ENCODE data around the gene BCL2L14. TPM values are rescaled to one million over a fixed set of nuclear protein-coding genes. Genes with fewer than 3 reads are reported as not detected.
A peak's percentile ranks its signal among the peaks of the same experiment; 100 is the strongest.

Gene BCL2L14, protein sequence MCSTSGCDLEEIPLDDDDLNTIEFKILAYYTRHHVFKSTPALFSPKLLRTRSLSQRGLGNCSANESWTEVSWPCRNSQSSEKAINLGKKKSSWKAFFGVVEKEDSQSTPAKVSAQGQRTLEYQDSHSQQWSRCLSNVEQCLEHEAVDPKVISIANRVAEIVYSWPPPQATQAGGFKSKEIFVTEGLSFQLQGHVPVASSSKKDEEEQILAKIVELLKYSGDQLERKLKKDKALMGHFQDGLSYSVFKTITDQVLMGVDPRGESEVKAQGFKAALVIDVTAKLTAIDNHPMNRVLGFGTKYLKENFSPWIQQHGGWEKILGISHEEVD
- total RNA-seq (ENCODE audit: low replicate concordance), result not detected in 2 replicates

DNA sequence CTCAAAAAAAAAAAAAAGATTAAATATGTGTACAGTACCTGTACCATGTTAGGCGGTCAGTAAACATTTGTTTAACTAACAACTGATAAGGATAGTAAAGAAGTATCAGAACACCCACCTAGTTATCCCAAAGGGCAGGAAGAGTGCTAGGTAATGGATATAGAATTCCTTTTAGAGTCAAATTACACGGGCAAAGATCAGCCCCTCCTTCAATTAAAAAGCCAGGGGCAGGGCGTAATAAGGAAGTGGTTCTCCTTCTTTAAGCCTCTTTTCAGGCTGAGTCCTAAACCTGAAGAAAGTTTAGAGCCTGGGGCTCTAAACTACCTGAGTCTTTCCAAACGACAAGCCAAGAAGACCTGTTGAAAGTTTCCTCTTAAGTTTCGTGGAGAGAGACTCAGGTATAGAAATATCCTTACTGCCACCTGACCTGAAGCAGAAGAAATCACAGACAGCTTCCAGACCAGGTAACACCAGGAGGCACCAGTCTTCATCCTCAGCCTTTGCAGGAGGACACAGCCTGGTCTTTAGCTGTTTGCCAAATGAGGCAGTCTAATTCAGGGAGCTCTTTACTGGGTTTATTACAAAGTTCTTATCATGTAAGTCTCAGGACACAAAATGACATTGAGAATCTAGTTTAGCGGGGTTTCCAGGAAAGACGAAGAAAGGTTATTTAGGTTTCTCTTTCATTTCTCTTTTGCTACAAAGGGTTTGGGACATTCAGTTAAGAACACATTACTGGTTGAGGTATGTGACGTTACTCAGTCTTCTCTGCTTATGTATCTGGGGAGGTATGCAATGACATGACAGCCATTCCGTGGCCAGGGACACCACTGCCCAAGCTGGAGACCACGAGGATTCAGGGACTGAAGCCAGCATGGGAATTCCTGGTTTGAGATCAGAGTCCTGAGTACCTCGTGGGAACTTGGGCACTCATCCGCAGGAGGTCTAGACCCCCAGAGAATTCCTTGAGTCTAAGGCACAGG lies at the start of gene BCL2L14:
BCL2L14 (plus strand) TSS at position 266 of the 983 bp plus-strand sequence. CDS start 8,367 bp downstream, outside the sequence.
- DNase-seq (ENCODE audit: low read depth), result no peak
- TF ChIP-seq, protein P1, sequence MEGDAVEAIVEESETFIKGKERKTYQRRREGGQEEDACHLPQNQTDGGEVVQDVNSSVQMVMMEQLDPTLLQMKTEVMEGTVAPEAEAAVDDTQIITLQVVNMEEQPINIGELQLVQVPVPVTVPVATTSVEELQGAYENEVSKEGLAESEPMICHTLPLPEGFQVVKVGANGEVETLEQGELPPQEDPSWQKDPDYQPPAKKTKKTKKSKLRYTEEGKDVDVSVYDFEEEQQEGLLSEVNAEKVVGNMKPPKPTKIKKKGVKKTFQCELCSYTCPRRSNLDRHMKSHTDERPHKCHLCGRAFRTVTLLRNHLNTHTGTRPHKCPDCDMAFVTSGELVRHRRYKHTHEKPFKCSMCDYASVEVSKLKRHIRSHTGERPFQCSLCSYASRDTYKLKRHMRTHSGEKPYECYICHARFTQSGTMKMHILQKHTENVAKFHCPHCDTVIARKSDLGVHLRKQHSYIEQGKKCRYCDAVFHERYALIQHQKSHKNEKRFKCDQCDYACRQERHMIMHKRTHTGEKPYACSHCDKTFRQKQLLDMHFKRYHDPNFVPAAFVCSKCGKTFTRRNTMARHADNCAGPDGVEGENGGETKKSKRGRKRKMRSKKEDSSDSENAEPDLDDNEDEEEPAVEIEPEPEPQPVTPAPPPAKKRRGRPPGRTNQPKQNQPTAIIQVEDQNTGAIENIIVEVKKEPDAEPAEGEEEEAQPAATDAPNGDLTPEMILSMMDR (IDR thresholded peaks at IDR 0.05; ENCODE audit: insufficient read depth, low read length), result peak; percentile 3
- H3K4me3 ChIP-seq (ENCODE audit: low read depth, low read length), result no peak within 1 kb of the TSS

DNA sequence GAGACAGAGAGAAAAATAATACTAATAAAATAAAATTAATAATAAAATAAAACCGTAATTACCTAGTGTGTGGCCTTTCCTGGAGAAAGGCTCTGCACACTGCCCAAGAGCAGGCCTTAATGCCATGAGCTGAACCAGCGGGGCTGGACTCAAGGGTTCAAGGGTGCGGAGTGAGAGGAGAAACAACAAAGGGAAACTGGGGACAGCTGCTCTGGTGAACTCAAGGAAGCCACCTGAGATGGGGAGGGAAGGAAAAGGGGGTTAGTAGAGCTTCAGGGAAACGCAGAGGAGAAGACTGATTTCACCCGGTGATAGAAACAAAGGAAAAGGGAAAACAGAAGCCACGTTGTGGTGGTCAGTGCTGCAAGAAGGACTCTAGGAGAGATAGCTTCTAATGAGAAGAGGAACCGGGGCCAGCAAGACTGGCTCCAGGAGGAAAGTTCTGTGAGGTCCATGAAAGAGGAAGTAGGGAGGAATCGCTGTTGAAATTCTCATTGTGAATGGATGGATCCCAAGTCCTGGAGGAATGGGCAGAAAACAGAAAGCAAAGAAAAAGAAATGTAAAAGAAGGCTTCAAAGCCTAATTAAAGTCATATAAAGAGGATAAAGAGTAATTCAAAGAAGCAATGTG lies 48.3 kb upstream of the BCL2L14 start:
- DNase-seq (ENCODE audit: low read depth), result no peak
- H3K4me3 ChIP-seq (ENCODE audit: low read depth, low read length), result no peak overlapping the region
- TF ChIP-seq, protein P1 (IDR thresholded peaks at IDR 0.05; ENCODE audit: insufficient read depth, low read length), result no peak

DNA sequence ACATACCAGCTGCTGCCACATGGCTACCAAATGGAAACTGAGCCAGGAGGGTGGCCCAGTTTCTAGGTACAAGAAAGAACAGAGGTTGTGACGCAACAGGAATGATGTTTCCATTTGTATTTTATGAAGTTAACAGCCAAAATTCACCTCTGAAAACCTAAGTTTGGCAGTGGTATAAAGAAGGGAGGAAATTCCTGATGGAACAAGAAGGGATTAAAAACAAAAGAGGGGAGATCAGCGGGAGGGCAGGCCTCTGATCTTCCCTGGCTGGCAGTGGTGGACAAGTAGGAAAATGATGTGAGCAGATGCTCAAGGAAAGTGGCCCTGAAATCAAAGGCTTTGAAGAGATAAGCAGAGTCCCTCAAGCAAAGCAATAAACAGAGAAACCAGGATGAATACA lies 47.3 kb upstream of the BCL2L14 start:
- DNase-seq (ENCODE audit: low read depth), result no peak
- TF ChIP-seq, protein P1 (IDR thresholded peaks at IDR 0.05; ENCODE audit: insufficient read depth, low read length), result no peak

DNA sequence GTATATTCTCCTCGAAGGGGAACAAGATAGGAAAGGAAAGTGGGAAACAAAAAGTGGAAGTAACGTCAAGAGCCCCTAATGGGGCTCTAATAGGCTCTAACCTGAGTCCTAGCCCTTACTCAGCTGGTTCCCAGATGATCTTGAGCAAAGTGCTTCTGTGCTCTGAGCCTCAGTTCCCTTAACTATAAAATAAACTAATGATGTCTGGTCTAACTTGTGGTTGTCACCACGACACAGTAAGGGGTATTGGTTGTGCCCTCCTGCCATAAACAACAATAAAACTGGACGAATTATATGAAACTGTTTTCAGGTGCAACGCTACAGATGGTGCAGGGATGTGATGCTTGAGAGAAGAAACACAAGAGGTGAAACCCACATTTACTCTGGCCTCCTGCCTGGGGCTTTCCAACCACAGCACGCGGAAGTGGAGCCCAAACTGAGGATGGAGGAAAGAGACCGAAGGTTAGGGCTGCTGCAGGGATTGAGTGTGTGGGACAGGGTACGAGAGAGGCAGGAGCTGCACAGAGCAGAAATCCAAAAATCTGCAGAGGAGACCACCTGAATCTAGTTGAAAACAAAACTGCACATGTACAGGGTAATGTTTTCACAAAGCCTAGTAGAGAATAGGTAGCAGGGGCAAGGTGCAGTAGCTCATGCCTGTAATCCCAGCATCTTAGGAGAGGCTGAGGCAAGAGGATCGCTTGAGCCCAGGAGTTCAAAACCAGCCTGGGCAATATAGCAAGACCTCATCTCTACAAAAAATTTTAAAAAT lies 45.6 kb upstream of the BCL2L14 start:
- no peak for DNase-seq (ENCODE audit: low read depth)
- TF ChIP-seq, protein P1 (IDR thresholded peaks at IDR 0.05; ENCODE audit: insufficient read depth, low read length), result no peak
- no peak overlapping the region for H3K4me3 ChIP-seq (ENCODE audit: low read depth, low read length)

More for the DNA sequence above, 47.3 kb upstream of the BCL2L14 start:
- H3K4me3 ChIP-seq (ENCODE audit: low read depth, low read length), result no peak overlapping the region

DNA sequence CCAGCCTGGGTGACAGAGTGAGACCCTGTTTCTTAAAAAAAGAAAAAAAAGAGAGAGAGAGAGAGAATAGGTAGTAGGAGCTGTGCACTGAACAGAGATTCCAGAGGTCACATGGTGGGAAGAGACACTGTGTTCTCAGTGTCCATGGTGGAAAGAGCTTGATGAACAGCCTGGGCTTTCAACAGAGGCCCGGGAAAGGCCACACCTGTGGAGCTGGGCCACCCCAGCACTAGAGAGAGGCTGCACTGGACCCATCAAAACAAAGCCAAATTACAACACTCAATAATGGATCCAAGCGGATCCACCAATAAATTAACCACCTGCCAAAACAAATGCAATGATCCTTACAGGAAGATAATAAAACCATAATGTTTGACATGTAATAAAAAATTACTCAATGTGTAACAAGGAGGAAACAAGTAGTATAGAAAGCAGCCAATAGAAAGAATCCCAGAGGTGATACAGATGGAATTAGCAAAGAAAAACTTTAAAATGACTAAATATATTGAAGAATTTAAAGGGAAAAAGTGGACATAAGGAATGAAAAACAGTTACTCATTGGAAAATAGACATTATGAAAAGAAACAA lies 44.8 kb upstream of the BCL2L14 start:
- H3K4me3 ChIP-seq (ENCODE audit: low read depth, low read length), result no peak overlapping the region
- TF ChIP-seq, protein P1 (IDR thresholded peaks at IDR 0.05; ENCODE audit: insufficient read depth, low read length), result no peak
- no peak for DNase-seq (ENCODE audit: low read depth)

Measured in fibroblast of the aortic adventitia (primary cell).